Neural crest cell (in vitro differentiated cells): ENCODE data around the gene CEP63. TPM values are rescaled to one million over a fixed set of nuclear protein-coding genes. Genes with fewer than 3 reads are reported as not detected.

Experiments used
- DNase-seq: peaks from one replicate; pipeline ENCODE4 v3.0.0; 2021; ENCODE audit warnings: low read depth, mixed read lengths, low spot score
- H3K27ac Mint-ChIP-seq: one replicate; pipeline ENCODE4 v1.8.0; 2021; ENCODE audit warnings: mild to moderate bottlenecking, mixed read lengths; ENCODE audit not compliant: unreplicated experiment
- H3K27me3 Mint-ChIP-seq: 2 replicates; pipeline ENCODE4 v1.8.0; 2021; ENCODE audit warnings: low read depth, mild to moderate bottlenecking, mixed read lengths
- H3K36me3 Mint-ChIP-seq: 2 replicates; pipeline ENCODE4 v1.8.0; 2021; ENCODE audit warnings: low read depth, mild to moderate bottlenecking, mixed read lengths
- H3K4me1 Mint-ChIP-seq: 2 replicates; pipeline ENCODE4 v1.8.0; 2021; ENCODE audit warnings: mixed read lengths
- H3K4me3 Mint-ChIP-seq: one replicate; pipeline ENCODE4 v1.8.0; 2021; ENCODE audit warnings: mild to moderate bottlenecking, mixed read lengths
- H3K9me3 Mint-ChIP-seq: 2 replicates; pipeline ENCODE4 v1.8.0; 2021; ENCODE audit warnings: mixed read lengths
- CTCF ChIP-seq: fragments of 200-600 bp; sonication (generic); conservative IDR thresholded peaks from 2 replicates; pipeline ENCODE4 v1.5.0; 2021; ENCODE audit warnings: antibody characterized with exemption, mild to moderate bottlenecking
- total RNA-seq: library from RNA; stranded (reverse); gene quantifications from 2 replicates; pipeline ENCODE4 v1.2.1, GENCODE V29; 2021

Gene CEP63
- total RNA-seq, 1 donor from 2014 or later = 27.0 TPM

DNA sequence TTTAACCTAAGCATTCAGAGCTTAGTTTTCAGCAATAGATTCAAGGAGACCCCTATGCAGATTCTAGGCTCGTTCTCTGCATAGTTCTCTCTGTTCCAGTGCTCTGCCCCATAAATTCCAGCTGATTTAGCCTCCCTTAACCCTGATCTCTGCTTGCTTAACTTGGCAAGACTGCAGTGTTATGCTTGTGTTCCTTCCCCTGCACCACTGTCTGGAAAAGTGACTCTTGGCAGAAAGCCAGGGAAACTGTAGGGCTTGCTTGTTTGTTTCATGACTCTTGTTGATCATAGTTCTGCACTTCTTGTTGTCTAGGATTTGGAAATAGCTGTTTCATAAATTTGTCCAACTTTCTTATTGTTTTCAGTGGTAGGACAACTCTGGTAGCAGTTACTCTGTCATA is 40.2 kb upstream of the CEP63 start:
- Mint-ChIP-seq H3K27ac (no peak overlapping the region), H3K27me3 (no peaks in the 10 kb centered on the region), H3K4me3 (no peak overlapping the region), H3K9me3 (peaks cover 2% of the 10 kb centered on the region), H3K4me1 (no peaks in the 10 kb centered on the region), H3K36me3 (no peaks in the 10 kb centered on the region)
- TF ChIP-seq CTCF = no peak
- DNase-seq = no peak

DNA sequence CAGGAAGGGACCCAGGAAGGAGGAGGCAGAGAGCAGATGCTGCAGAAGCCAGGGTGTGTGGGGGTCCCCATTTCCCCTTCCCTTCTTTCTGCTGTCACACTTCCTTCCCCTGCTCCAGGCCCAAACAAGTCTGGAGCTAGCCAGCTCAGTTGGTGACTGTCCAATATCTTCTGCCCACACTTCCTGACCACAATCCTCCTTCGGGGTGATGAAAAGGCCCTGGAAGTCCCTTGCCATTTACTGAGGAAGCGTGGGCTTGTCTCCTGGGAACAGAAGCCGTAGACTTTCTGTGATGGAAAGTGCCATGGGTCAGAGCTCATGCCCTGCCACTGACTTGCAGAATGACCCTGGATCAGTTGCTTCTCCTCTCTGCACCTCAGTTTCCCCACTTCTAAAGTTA is 39.1 kb upstream of the CEP63 start:
- TF ChIP-seq CTCF = no peak
- Mint-ChIP-seq H3K4me3 (no peak overlapping the region), H3K27me3 (no peaks in the 10 kb centered on the region), H3K27ac (no peak overlapping the region), H3K36me3 (no peaks in the 10 kb centered on the region), H3K9me3 (peaks cover 2% of the 10 kb centered on the region), H3K4me1 (no peaks in the 10 kb centered on the region)
- no peak for DNase-seq

- no peaks in the 10 kb centered on the region for H3K36me3 Mint-ChIP-seq
- no peak overlapping the region for H3K4me3 Mint-ChIP-seq
- no peak for TF ChIP-seq CTCF
- no peaks in the 10 kb centered on the region for H3K27me3 Mint-ChIP-seq
- no peak overlapping the region for H3K27ac Mint-ChIP-seq
- no peak for DNase-seq
- H3K4me1 Mint-ChIP-seq = no peaks in the 10 kb centered on the region
- H3K9me3 Mint-ChIP-seq = peaks cover 2% of the 10 kb centered on the region
Measured at GRCh38 chr3:134447351-134447750, 38.5 kb upstream of the CEP63 start.

- H3K27ac Mint-ChIP-seq = no peak overlapping the region
- no peak overlapping the region for H3K4me3 Mint-ChIP-seq
- H3K9me3 Mint-ChIP-seq = peaks cover 2% of the 10 kb centered on the region
- no peaks in the 10 kb centered on the region for H3K27me3 Mint-ChIP-seq
- no peak for TF ChIP-seq CTCF
- H3K4me1 Mint-ChIP-seq = no peaks in the 10 kb centered on the region
- H3K36me3 Mint-ChIP-seq = no peaks in the 10 kb centered on the region
- no peak for DNase-seq
Measured at GRCh38 chr3:134448664-134449063, 37.2 kb upstream of the CEP63 start.

DNA sequence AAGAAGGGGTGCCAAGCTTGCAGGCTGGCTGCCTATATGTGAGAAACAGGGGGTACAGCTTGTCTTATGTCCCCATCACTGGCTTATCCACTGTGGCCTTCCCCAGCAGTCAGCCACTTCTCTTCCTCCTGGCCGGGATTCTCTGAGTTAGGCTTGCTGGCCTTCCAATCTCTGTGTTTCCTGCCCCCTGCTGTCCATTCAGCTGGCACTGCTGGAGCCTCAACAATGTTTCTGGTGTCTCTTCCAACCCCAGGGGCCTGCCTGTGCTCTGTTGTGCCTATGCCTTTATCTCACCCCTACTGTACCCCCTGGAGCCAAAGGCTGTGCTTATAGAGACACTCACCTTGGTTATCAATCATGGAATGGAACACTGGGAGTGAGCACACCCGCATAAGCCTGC is 36.6 kb upstream of the CEP63 start:
- DNase-seq = no peak
- H3K27me3 Mint-ChIP-seq = no peaks in the 10 kb centered on the region
- no peaks in the 10 kb centered on the region for H3K36me3 Mint-ChIP-seq
- no peak overlapping the region for H3K4me3 Mint-ChIP-seq
- H3K4me1 Mint-ChIP-seq = no peaks in the 10 kb centered on the region
- H3K27ac Mint-ChIP-seq = no peak overlapping the region
- TF ChIP-seq CTCF = peak; percentile 50
- peaks cover 2% of the 10 kb centered on the region for H3K9me3 Mint-ChIP-seq

GRCh38 chr3:134449951-134450350 is 35.9 kb upstream of the CEP63 start:
- Mint-ChIP-seq H3K9me3 (peaks cover 2% of the 10 kb centered on the region), H3K4me3 (no peak overlapping the region), H3K36me3 (no peaks in the 10 kb centered on the region), H3K4me1 (no peaks in the 10 kb centered on the region), H3K27me3 (no peaks in the 10 kb centered on the region), H3K27ac (no peak overlapping the region)
- no peak for TF ChIP-seq CTCF
- no peak for DNase-seq
